OCI-LY7 (cell line): ENCODE results near the gene DQX1.

Experiments used
- CTCF ChIP-seq: fragments of 200-600 bp; sonication (generic); conservative IDR thresholded peaks from 2 replicates; pipeline ENCODE4 v1.5.1; 2014; ENCODE audit warnings: mild to moderate bottlenecking, antibody characterized with exemption, low read length, moderate library complexity, mixed read lengths
- EZH2phosphoT487 ChIP-seq: fragments of 200-600 bp; sonication (generic); IDR thresholded peaks from 2 replicates; pipeline ENCODE4 v1.6.1; 2018; ENCODE audit warnings: low read depth, borderline replicate concordance, mild to moderate bottlenecking, mixed run types, antibody characterized with exemption, low read length, moderate library complexity, mixed read lengths

DNA sequence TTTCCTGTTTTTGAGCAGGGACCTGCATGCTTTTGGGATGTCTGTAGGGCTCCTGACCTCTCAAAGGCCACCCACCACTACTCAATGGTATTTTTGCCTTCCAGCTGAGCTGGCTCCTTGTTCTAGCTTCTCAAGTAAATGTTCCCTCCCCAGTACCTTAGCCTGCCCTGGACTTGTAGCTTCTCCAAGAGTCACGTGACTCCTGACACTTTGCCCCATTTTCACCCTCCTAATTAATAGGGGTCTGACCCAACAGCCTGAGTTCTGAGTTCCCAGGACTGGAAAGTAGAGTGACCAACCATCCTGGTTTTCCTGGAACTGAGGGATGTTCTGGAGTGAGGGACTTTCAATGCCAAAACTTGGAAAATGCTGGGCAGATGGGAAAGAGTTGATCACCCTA lies 30.6 kb downstream of the DQX1 start:
- TF ChIP-seq CTCF, result no peak
- TF ChIP-seq EZH2phosphoT487, result no peak
